ENCODE measurements around the gene PLA2G2E.

PLA2G2E gene, protein sequence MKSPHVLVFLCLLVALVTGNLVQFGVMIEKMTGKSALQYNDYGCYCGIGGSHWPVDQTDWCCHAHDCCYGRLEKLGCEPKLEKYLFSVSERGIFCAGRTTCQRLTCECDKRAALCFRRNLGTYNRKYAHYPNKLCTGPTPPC

DNA sequence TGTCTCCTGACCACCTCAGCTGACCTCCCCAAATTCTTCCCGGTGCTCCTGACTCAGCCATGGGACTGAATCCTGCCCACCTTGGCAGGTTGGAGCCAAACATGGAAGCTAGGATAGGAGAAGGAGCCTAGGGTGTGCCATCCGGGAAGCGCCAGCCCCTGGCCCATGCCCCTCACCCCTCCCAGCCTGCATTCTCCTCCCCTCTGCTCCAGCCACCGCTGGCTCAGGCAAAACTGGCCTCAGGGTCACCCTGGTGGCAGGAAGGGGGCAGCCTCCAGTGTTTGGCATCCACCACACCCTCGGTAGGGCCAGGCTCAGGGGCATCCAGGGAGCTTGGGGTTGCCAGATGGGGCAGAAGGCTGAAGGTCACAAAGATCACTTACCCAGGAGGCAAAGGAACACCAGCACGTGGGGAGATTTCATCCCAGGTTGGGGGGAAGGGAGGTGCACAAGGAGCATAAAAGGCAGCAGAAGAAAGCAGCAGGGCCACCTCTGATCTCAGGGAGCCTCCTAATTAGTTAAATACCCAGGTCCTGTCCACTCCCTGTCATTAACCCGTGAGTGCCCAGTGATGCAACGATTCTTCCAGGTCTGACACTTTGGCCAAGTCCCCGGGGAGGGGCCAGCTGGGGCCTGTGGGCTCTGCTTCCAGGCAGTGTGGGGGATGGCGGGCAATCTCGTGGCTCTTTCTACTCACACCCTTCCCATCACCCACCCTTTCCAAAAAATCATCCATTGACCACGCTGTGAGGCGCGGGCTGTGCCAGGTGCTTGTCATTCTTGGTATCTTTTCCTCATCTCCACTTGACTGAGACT, at the start of gene PLA2G2E:
TSS of gene PLA2G2E (minus strand) at position 481 of the 816 bp plus-strand sequence. CDS start at position 423, 58 bp downstream.
- TF ChIP-seq, protein P1, sequence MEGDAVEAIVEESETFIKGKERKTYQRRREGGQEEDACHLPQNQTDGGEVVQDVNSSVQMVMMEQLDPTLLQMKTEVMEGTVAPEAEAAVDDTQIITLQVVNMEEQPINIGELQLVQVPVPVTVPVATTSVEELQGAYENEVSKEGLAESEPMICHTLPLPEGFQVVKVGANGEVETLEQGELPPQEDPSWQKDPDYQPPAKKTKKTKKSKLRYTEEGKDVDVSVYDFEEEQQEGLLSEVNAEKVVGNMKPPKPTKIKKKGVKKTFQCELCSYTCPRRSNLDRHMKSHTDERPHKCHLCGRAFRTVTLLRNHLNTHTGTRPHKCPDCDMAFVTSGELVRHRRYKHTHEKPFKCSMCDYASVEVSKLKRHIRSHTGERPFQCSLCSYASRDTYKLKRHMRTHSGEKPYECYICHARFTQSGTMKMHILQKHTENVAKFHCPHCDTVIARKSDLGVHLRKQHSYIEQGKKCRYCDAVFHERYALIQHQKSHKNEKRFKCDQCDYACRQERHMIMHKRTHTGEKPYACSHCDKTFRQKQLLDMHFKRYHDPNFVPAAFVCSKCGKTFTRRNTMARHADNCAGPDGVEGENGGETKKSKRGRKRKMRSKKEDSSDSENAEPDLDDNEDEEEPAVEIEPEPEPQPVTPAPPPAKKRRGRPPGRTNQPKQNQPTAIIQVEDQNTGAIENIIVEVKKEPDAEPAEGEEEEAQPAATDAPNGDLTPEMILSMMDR (IDR thresholded peaks at IDR 0.05; ENCODE audit: low read length, missing control alignments), result no peak
- no peak for DNase-seq (ENCODE audit: low read depth)
- no peak within 1 kb of the TSS for H3K4me3 ChIP-seq (replicated peaks; ENCODE audit: low read depth, low read length)

DNA sequence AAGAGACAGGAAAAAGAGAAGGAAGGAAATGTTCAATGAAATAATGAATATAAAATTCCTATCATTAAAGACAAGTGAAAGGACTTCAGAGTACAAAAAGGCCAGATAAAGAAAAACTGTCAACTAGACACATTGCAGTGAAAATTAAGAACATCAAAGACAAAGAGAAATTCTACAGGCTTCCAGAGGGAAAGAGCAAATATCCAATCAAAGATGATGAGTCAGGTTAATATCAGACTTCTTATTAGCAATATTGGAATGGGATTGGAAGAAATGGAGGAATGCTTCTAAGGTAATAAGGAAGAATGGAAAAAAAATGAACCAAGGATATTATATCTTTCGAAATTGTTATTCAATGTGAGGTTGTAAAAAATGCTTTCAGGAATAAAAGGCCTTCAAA, 48.2 kb upstream of the PLA2G2E start:
- TF ChIP-seq, protein P1 (IDR thresholded peaks at IDR 0.05; ENCODE audit: low read length, missing control alignments), result no peak
- no peak overlapping the region for H3K4me3 ChIP-seq (replicated peaks; ENCODE audit: low read depth, low read length)
- no peak for DNase-seq (ENCODE audit: low read depth)

DNA sequence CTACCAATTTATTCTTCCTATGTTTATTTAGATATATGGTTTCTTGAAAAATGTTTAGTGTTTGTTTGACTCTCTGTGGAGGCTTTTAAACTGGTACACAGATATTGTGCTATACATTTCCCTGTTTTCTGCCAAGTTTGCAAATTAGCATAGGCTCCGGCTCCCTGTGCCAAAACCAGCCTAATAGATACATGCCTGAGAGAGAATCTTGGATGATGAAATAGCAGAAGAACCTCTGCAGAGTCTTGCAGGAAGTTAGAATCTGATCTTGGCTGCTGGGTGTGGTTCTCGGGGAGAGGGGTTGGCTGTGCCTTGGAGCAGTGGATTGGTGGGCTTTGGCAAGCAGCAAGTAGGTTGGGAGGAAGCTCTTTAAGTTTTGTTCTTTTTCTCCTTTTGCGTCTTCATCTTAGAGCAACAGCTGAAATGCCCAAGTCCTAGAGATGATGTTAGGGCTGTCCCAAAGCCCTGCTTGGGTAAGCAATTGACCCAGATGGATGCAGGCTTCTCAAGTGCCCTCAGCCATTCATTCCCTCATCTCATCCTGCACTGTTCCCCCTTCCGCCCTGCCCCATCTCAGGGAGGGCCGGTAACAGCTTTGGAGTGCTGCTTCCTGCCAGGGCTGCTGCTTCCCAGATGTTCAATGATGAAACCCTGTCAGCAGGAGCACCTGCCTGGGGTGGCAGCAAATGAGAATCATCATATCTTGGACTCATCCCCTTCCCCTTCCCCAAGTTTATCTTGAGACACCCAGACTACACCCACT, 46.7 kb upstream of the PLA2G2E start:
- H3K4me3 ChIP-seq (replicated peaks; ENCODE audit: low read depth, low read length), result no peak overlapping the region
- TF ChIP-seq, protein P1 (IDR thresholded peaks at IDR 0.05; ENCODE audit: low read length, missing control alignments), result no peak
- DNase-seq (ENCODE audit: low read depth), result no peak

DNA sequence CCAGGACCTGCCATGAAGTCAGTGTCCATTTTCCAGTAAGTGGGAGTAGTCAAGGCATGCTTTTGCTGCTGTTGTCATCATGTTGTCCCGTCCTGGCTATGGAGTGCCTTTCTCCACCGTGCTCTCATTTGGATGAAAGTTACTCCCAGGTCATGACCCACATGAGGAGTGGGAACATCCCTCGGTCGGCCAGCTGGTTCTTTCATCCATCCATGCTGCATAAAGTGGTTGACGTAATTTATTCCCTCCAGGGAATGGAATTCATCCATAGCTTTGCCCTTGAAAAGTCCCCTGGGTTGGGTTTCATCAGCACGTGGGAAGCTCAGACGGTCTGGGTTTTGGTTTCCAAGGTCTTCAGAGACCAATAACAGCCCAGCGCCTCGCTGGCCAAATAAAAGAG, 44.4 kb upstream of the PLA2G2E start:
- TF ChIP-seq, protein P1 (IDR thresholded peaks at IDR 0.05; ENCODE audit: low read length, missing control alignments), result no peak
- no peak for DNase-seq (ENCODE audit: low read depth)
- no peak overlapping the region for H3K4me3 ChIP-seq (replicated peaks; ENCODE audit: low read depth, low read length)

DNA sequence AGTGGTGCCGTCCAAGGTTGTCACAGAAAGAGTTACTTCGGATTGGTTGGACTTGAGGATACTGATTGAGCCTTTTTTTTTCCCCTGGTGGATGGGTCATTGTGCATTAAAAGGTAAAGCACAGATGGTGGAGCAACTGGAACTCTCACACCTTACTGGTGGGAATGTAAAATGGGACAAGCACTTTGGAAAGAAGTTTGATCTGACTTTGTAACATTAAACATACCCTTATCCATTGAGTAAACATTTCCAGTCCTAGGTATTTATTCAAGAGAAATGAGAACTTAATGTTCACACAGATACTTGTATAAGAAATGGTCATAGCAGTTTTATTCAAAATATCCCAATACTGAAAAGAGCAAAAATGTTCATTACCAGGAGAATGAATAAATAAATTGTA, 41.1 kb upstream of the PLA2G2E start:
- no peak for DNase-seq (ENCODE audit: low read depth)
- TF ChIP-seq, protein P1 (IDR thresholded peaks at IDR 0.05; ENCODE audit: low read length, missing control alignments), result no peak
- no peak overlapping the region for H3K4me3 ChIP-seq (replicated peaks; ENCODE audit: low read depth, low read length)

DNA sequence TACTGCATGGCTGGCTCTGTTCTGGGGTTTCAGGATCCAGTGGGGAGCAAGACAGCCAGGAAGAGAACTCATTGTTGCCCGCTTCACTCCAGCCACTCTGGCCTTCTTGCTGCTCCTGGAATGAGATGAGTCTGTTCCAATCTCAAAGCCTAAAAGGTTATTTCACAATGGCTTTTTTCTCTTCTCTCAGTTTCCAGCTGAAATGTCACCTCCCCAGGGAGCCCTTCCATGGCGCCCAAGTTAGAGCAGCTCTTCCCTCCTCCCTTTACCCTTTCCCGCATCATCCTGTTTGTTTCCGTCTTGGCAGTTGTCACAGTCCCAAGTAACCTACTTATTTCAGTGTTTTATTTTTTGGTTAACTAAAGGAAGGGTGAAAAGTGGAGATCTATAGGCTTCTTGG, 40.2 kb upstream of the PLA2G2E start:
- no peak overlapping the region for H3K4me3 ChIP-seq (replicated peaks; ENCODE audit: low read depth, low read length)
- DNase-seq (ENCODE audit: low read depth), result no peak
- TF ChIP-seq, protein P1 (IDR thresholded peaks at IDR 0.05; ENCODE audit: low read length, missing control alignments), result no peak
